Fibroblast of the conjunctiva (primary cell): ENCODE results near the gene CDYL.
A peak's percentile ranks its signal among the peaks of the same experiment; 100 is the strongest.

Source experiments
- DNase-seq: peaks from one replicate; pipeline ENCODE4 v3.0.0-alpha.2; 2010; ENCODE audit warnings: low read depth

Gene CDYL

GRCh38 chr6:4908062-4908461 lies 131.9 kb downstream of the CDYL start:
- DNase-seq = no peak

GRCh38 chr6:4909063-4909706 lies 133.0 kb downstream of the CDYL start:
- DNase-seq = no peak

DNA sequence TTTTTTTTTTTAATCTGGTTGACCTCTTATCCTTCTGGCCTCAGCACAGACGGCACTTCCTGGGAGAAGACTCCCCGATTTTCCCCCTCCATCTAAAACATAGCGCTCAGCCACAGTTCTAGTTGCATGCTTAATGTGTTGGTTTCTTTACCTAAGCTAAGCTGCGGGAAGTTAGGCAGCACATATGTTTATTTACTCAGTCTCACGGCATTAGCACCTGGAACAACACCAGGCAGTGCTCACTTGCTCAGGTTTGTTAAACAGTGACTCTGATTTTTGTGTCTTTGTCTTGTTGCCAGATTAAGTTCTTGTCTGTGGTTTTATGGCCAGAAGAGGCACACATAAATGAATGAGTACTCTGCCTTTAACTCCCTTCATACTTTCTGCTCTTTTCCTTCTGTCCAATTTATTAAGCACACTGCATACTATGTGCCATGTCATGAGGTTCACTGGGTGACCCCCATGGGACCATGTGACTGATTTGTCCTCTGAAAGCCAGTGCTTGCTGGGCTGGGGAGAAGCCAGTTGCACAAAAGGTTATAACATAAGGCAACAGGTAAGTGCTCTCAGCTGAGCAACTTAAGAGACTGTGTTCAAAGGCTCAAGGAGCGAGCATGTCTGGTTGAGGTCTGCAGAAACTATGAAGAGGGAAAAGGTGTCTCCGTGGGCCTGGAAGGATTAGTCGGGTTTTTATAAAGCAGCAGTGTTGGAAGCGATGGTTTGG lies 134.0 kb downstream of the CDYL start:
- no peak for DNase-seq

DNA sequence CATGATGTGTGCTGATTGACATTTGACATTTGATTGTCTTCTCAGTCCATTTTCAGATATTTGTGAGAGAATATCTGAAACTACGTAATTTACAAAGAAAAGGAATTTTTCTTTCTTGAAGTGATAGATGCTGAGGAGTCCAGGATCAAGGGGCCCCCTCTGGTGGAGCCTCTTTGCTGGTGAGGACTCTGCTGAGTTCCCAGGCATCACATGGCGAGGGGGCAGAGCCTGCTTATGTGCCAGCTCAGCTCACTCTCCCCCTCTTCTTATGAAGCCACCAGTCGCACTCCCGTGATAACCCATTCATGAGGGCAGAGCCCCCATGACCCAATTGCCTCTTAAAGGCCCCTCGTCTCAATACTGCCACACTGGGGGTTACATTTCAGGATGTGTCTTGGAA lies 136.4 kb downstream of the CDYL start:
- DNase-seq = no peak

- DNase-seq = no peak
Measured at GRCh38 chr6:4913705-4914419, 137.7 kb downstream of the CDYL start.

- peak; percentile 5 for DNase-seq
Measured at GRCh38 chr6:4914420-4915159, 138.4 kb downstream of the CDYL start.

DNA sequence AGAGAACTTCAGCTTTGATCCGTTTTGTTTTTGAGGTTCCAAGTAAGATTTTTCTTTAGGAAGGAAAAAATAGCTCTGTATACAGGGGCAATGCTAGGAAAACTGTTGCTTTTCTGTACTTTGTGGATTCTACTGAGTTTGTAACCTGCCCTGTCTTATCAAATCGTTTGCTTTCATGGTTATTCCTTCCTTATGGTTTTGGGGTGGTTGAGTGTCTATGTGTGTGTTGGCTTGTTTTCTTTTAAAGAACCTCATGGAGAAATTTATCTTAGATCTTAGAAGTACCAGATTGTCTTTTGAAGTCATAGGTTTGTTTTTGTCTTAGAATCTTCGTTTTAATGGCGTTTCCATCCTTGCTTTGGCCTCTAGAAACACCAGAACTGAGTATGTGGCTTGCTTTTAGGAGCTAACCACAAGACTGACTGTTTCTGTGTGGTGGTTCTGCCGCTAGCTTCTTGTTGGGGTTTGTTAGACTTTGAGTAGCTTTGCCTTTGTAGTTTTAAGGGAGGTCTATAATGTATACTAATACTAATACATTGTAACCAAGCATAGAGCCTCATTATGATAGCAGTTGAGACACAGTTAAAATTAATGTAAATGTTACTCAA lies 140.9 kb downstream of the CDYL start:
- DNase-seq = no peak

GRCh38 chr6:4920914-4921410 lies 144.8 kb downstream of the CDYL start:
- DNase-seq = no peak

DNA sequence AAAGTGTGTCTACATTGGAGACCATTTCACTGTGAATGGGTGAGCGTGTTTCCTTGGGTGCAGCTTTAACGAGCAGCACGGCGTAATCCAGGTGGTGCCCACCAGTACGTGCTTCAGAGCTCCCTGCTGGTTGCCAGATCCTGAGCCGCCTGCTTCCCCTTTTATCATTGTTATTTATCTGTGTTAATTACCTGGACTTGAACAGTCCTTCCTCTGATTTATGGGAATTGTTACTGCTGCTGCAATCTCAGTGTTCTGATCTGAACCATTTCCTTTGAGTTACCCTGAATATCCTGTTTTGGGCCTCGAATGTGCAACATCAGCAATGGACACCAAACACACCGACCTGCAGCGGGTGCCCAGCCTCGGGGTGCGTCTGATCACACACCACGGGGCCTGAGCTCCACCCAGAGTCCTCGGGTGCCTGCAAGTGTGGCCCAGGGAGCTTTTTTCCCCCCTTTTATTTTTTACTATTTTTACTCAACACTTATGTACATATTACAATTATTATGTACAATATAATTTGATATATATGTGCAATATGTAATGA lies 146.4 kb downstream of the CDYL start:
- DNase-seq = no peak

DNA sequence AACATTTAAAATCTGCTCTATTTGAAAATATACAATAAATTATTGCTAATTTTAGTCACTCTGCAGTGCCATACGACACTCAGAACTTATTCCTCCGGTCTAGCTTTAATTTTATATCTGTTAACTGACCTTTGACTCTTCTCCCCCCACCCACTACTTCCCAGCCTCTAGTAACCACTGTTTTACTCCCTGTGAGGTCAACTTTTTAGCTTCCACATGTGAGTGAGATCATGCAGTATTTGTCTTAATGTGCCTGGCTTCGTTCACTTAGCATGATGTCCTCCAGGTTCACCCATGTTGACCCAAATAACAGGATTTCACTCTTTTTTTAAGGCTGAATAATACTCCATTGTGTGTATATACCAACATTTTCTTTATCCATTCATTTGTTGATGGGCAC lies 146.9 kb downstream of the CDYL start:
- no peak for DNase-seq

DNA sequence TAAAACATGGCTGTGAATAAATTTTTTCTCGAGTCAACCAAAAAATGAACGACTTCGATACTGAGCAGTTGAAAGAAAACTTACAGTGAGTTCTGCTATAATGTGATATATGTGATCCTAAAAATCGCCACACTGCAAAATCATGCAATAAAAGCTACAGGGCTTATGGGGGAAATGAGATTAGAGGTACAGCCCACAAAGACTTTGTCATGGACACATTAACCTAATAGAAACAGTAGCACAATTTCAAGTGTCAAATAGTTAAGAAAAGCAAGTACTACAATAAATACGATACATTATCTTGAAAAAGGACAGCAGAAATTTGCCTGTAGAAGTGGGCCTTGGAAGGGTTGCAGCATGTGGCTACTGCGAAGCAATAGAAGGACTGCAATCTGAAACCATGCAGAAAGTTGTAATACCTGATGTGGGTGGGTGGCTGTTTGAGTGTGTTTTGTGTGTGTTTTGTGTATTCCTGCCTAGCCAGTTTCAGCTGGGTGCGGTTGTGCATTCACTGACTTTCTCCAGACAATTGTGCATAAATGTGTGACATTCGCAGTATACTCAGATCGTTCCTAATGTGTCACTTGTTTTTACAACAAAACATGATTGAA lies 148.6 kb downstream of the CDYL start:
- DNase-seq = no peak

DNA sequence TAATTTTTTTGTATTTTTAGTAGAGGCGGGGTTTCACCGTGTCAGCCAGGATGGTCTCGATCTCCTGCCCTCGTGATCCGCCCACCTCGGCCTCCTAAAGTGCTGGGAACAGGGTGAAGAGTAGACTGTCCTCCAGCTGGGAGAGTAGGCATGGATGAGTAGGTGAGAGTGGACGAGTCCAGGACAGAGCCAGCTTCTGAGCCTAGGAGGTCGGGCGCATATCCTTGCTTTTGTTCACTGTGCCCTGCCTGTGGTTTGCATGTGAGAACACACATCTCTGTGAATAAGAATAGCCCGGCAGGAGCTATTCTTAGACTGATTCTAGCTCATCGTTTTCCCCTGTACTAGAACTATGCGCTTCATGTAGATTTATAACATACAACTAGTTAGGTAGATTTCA lies 149.4 kb downstream of the CDYL start:
- no peak for DNase-seq

- no peak for DNase-seq
Measured at GRCh38 chr6:4928426-4928825, 152.2 kb downstream of the CDYL start.

GRCh38 chr6:4929097-4929718 lies 153.0 kb downstream of the CDYL start:
- no peak for DNase-seq

- DNase-seq = no peak
Measured at GRCh38 chr6:4930025-4930691, 154.0 kb downstream of the CDYL start.

DNA sequence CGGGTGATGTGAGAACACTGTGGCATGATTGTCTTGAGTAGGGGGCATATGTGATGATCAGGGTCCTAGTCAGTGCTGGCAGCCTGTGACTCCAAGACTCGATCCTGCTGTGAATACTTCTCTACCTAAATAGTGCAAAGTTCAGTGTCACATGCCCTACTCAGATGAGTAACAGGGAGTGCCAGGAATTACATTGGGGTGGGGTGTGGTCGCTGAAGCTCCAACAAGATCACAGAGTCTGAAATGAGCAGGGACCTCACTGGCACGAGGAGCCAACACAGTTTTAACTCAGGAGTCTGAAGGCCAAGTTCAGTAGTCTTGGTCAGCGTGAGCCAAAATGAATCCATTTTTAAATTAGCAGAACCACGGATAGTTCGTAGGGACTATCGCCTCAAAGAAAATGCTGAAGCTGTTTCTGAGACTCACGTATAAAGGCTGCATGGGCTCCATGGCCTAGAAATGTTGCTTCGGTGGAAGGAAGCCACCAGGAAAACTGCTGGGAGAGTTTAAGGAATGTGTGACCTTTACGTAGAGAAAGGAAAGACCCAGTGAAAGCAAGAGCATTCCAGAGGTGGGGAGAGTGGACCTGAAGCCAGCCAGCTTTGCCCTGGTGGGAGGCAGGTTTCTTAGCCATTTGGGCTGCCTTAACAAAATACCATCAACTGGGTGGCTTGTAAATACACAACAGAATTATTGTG lies 155.5 kb downstream of the CDYL start:
- DNase-seq = peak; percentile 12

- no peak for DNase-seq
Measured at GRCh38 chr6:4932228-4932903, 156.2 kb downstream of the CDYL start.

DNA sequence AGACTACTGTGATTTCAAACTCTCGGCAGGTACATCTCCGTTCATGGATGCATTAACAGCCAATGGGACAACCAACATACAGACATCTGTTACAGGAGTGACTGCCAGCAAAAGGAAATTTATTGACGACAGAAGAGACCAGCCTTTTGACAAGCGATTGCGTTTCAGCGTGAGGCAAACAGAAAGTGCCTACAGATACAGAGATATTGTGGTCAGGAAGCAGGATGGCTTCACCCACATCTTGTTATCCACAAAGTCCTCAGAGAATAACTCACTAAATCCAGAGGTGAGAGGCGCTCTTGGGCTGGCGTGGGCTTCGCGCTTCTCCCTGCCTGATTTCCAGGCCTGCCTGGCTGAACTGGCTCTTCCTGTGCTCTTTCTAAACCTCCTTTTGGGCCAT lies 159.3 kb downstream of the CDYL start:
- no peak for DNase-seq
